Endothelial cell of umbilical vein (primary cell): ENCODE data around the gene FER. TPM values are rescaled to one million over a fixed set of nuclear protein-coding genes. Genes with fewer than 3 reads are reported as not detected.
"Not testable (repeated sequence)": the region's sequence is repeated elsewhere in the genome, so short reads cannot be mapped to it uniquely, and the experiment has no call there.

ENCODE experiments used
- BruUV-seq: library from RNA; stranded (reverse); fragments of 400-500 nt; replicated peaks from 2 replicates; lab custom pipeline; 2021; lab: Mats Ljungman, UMichigan
- CTCF ChIA-PET: fragments of 300-600, 350-600 bp; sonication (Branson Sonifier 250); formaldehyde crosslinking; loops from one replicate; lab custom pipeline; 2021; ENCODE audit warnings: antibody characterized with exemption, inconsistent platforms; lab: Charles Lee
- POLR2A ChIA-PET: fragments of 300-600, 350-600 bp; sonication (Branson Sonifier 250); formaldehyde crosslinking; loops from one replicate; lab custom pipeline; 2021; ENCODE audit warnings: antibody characterized with exemption, inconsistent platforms; lab: Charles Lee
- DNase-seq: peaks from one replicate; pipeline ENCODE4 v3.0.0-alpha.2; 2011; ENCODE audit warnings: low read depth, low spot score
- FAIRE-seq: peaks from 2 replicates; lab custom pipeline; 2011; peaks lifted over from hg19 to GRCh38; lab: Jason Lieb, UNC
- H2AFZ ChIP-seq: 2 replicates; pipeline ENCODE4 v1.6.0; 2012; ENCODE audit warnings: low read depth, low read length, control low read depth, inconsistent platforms
- H3K27ac ChIP-seq: 2 replicates; pipeline ENCODE4 v1.5.1; 2011; ENCODE audit warnings: low read depth, mild to moderate bottlenecking, control low read depth, low read length, moderate library complexity; ENCODE audit not compliant: insufficient read depth
- H3K27me3 ChIP-seq, 2 experiments: 2 replicates each; pipeline versions ENCODE4 v1.6.0 to v1.6.1; 2011; ENCODE audit warnings: low read length in 2 of 2, mixed read lengths in 1 of 2; ENCODE audit not compliant: control insufficient read depth in 2 of 2, insufficient read depth in 2 of 2
- H3K36me3 ChIP-seq, 2 experiments: 2 replicates in 1 of 2; 3 replicates in 1 of 2; pipeline ENCODE4 v1.5.1; 2011; ENCODE audit warnings: low read length in 2 of 2, mild to moderate bottlenecking in 1 of 2, moderate library complexity in 1 of 2; ENCODE audit not compliant: control insufficient read depth in 2 of 2, insufficient read depth in 2 of 2; ENCODE audit errors: extremely low read depth in 1 of 2
- H3K4me1 ChIP-seq: 3 replicates; pipeline ENCODE4 v1.5.1; 2011; ENCODE audit warnings: mild to moderate bottlenecking, low read length; ENCODE audit not compliant: control insufficient read depth, insufficient read depth; ENCODE audit errors: extremely low read depth
- H3K4me2 ChIP-seq: 2 replicates; pipeline ENCODE4 v1.6.1; 2011; ENCODE audit warnings: low read length, control low read depth, mixed read lengths; ENCODE audit not compliant: insufficient read depth
- H3K4me3 ChIP-seq, 3 experiments: fragments of 200-600 bp in 1 of 3; sonication (generic), shearing (Covaris generic) in 1 of 3; replicated peaks in 1 of 3; 2 replicates each; pipeline ENCODE4 v1.5.1; 2011 to 2016; ENCODE audit warnings: control low read depth in 3 of 3, low read length in 3 of 3, mild to moderate bottlenecking in 2 of 3, inconsistent platforms in 1 of 3, low read depth in 1 of 3, moderate library complexity in 1 of 3; ENCODE audit not compliant: insufficient read depth in 1 of 3
- H3K79me2 ChIP-seq: 2 replicates; pipeline ENCODE4 v1.6.0; 2012; ENCODE audit warnings: low read length, inconsistent platforms; ENCODE audit not compliant: control insufficient read depth, insufficient read depth
- H3K9ac ChIP-seq: replicated peaks from 2 replicates; pipeline ENCODE3; 2011; ENCODE audit warnings: low read length, control low read depth; ENCODE audit not compliant: insufficient read depth; ENCODE audit errors: extremely low read depth
- H3K9me1 ChIP-seq: replicated peaks from 3 replicates; pipeline ENCODE4 v1.6.0; 2011; ENCODE audit warnings: mild to moderate bottlenecking, low read length; ENCODE audit not compliant: control insufficient read depth, insufficient read depth; ENCODE audit errors: extremely low read depth
- H3K9me3 ChIP-seq: replicated peaks from 2 replicates; pipeline ENCODE4 v1.5.1; 2012; ENCODE audit warnings: low read length, inconsistent platforms; ENCODE audit not compliant: control insufficient read depth, insufficient read depth
- H4K20me1 ChIP-seq: replicated peaks from 2 replicates; pipeline ENCODE3; 2011; ENCODE audit warnings: mild to moderate bottlenecking, low read length; ENCODE audit not compliant: control insufficient read depth, insufficient read depth; ENCODE audit errors: extremely low read depth
- EZH2 ChIP-seq: IDR thresholded peaks from 2 replicates; pipeline ENCODE4 v1.6.1; 2012; ENCODE audit warnings: borderline replicate concordance, low read depth, mild to moderate bottlenecking, moderate library complexity, low read length, inconsistent platforms; ENCODE audit not compliant: severe bottlenecking
- FOS ChIP-seq: IDR thresholded peaks from 2 replicates; pipeline ENCODE4 v1.6.1; 2011; ENCODE audit warnings: mild to moderate bottlenecking, low read length, moderate library complexity, borderline replicate concordance; ENCODE audit not compliant: insufficient read depth
- GATA2 ChIP-seq: IDR thresholded peaks from 2 replicates; pipeline ENCODE4 v1.7.0; 2011; ENCODE audit warnings: low read depth, mild to moderate bottlenecking, moderate library complexity, mixed read lengths, low read length; ENCODE audit not compliant: insufficient read length, insufficient read depth
- JUN ChIP-seq: IDR thresholded peaks from 2 replicates; pipeline ENCODE4 v1.6.1; 2011; ENCODE audit warnings: borderline replicate concordance, low read depth; ENCODE audit not compliant: insufficient read length, insufficient read depth
- MYC ChIP-seq: IDR thresholded peaks from one replicate; pipeline ENCODE4 v1.6.1; 2011; ENCODE audit warnings: mild to moderate bottlenecking, low read depth, low read length
- dilution Hi-C: fragments of 300-500 bp; cut with MboI; formaldehyde crosslinking; loops from one replicate; pipeline ENCODE4 v1.15.0; 2019; ENCODE audit warnings: low sequenced_read_pairs; ENCODE audit not compliant: extremely low pct_ligation_motif_present
- intact Hi-C: fragments of 100-400 bp; cut with micrococcal nuclease; formaldehyde crosslinking; loops from one replicate; pipeline ENCODE4 v1.10.0; 2022
- polyA plus RNA-seq, 4 experiments: library from polyadenylated mRNA; depleted of rRNA in 3 of 4; stranded (reverse) in 3 of 4; unstranded in 1 of 4; fragments of >200 nt; gene quantifications; 2 replicates each; pipeline versions ENCODE4 v1.2.1 to v1.2.3, GENCODE V29; 2011 to 2012; ENCODE audit warnings: missing spikeins in 1 of 4
- total RNA-seq: library from RNA; stranded (reverse); gene quantifications from 2 replicates; pipeline ENCODE4 v1.2.3, GENCODE V29; 2021
- TF ChIP-seq, protein P1 (sequence below), 2 donors: IDR thresholded peaks; 1 replicate in 1 of 2; 2 replicates in 1 of 2; pipeline ENCODE4 v1.5.1; 2011; ENCODE audit warnings: low read length in 2 of 2, mild to moderate bottlenecking in 2 of 2, moderate library complexity in 2 of 2, control low read depth in 1 of 2, inconsistent platforms in 1 of 2, low read depth in 1 of 2; ENCODE audit not compliant: insufficient read depth in 1 of 2; ENCODE audit errors: extremely low read depth in 1 of 2

FER gene
- total and polyA plus RNA-seq, 2 donors (not counting 3 experiments of a cell fraction or from before 2014, with no cell fraction given) = 2.3 to 27.5 TPM

DNA sequence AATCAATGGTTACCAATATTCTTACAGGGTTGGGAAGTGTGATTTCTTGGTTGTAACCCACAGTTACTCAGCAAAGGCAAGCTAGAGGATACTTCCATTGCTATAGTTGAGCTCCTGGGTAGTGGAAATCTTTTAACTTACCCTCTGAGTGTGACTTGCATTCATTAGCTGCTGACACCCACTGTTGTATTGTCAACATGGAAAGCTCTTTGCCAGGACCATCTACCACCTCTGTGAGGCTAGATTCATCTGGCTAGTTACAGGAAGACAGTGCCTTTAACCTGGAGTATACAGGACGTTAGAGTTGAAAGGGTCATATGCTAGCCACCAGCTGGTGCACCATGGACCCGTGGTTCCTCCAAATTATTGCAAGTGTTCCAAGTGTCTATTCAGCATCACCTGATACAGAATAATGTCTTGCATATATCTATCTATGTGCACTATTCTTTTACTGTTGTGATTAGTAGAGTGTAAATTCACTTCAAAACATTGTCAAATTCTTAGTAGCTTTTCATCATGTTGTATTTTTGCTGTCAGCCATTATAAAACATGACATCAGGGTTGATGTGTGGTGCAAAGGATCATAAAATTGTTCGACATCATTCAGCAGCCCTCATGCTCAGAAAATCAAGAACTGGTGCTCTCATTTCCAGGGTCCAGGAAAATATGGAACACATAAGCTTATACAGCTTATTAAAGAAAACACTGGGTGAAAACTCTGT lies 423.1 kb downstream of the FER start:
- intact Hi-C loops (no loop called here), dilution Hi-C loops (no loop called here)
- Histone ChIP-seq H3K9ac (no peak overlapping the region), H3K9me1 (no peaks in the 10 kb centered on the region), H3K27me3 (no peaks in the 10 kb centered on the region), H3K79me2 (no peaks in the 10 kb centered on the region), H2AFZ (no peak overlapping the region), H4K20me1 (no peaks in the 10 kb centered on the region), H3K4me3 (no peak overlapping the region), H3K4me2 (no peak overlapping the region), H3K4me1 (no peaks in the 10 kb centered on the region), H3K36me3 (no peaks in the 10 kb centered on the region), H3K27ac (no peak overlapping the region), H3K9me3 (no peaks in the 10 kb centered on the region)
- TF ChIP-seq EZH2 (no peak), MYC (no peak), JUN (no peak), FOS (no peak), GATA2 (no peak)
- TF ChIP-seq, protein P1, sequence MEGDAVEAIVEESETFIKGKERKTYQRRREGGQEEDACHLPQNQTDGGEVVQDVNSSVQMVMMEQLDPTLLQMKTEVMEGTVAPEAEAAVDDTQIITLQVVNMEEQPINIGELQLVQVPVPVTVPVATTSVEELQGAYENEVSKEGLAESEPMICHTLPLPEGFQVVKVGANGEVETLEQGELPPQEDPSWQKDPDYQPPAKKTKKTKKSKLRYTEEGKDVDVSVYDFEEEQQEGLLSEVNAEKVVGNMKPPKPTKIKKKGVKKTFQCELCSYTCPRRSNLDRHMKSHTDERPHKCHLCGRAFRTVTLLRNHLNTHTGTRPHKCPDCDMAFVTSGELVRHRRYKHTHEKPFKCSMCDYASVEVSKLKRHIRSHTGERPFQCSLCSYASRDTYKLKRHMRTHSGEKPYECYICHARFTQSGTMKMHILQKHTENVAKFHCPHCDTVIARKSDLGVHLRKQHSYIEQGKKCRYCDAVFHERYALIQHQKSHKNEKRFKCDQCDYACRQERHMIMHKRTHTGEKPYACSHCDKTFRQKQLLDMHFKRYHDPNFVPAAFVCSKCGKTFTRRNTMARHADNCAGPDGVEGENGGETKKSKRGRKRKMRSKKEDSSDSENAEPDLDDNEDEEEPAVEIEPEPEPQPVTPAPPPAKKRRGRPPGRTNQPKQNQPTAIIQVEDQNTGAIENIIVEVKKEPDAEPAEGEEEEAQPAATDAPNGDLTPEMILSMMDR (IDR thresholded peaks at IDR 0.05; ENCODE audit: extremely low read depth in 1 of 2, insufficient read depth in 1 of 2, low read depth in 1 of 2, low read length in 2 of 2) = no peak
- CTCF ChIA-PET = interaction anchor here (0.5 to 0.9 kb wide), 2 partner anchors 26 to 242 kb away, joined by 3 read pairs; no protein-coding TSS in a partner anchor
- no TSS peak for BruUV-seq
- POLR2A ChIA-PET = no interaction called here
- DNase-seq (no peak), FAIRE-seq (no peak)

- H3K79me2 ChIP-seq, CTCF ChIA-PET, DNase-seq, H3K27me3 ChIP-seq, dilution Hi-C loops, H3K9me1 ChIP-seq, H3K36me3 ChIP-seq, POLR2A ChIA-PET, H3K9me3 ChIP-seq, intact Hi-C loops, H3K4me1 ChIP-seq, H2AFZ ChIP-seq, FAIRE-seq, H3K9ac ChIP-seq, H3K27ac ChIP-seq, H4K20me1 ChIP-seq, BruUV-seq, H3K4me3 ChIP-seq, H3K4me2 ChIP-seq: not testable (repeated sequence)
These were observed 423.9 kb downstream of the FER start for GRCh38 chr5:109171437-109172073.
